ENCODE data around the gene BNC2. TPM values are rescaled to one million over a fixed set of nuclear protein-coding genes. Genes with fewer than 3 reads are reported as not detected.

Gene BNC2
- total and polyA plus RNA-seq, 2 experiments from 2014 or later, result 19.3 to 20.7 TPM

- Histone ChIP-seq H3K9me3 (ENCODE audit: low read depth) (no peaks in the 10 kb centered on the region), H3K79me2 (peaks cover 20% of the 10 kb centered on the region), H3K4me2 (peak overlapping the region; percentile 83), H3K9me2 (replicated peaks; ENCODE audit: insufficient read depth) (no peaks in the 10 kb centered on the region), H4K20me1 (ENCODE audit: insufficient read depth, poor library complexity, severe bottlenecking) (no peaks in the 10 kb centered on the region), H2AFZ (no peak overlapping the region), H3K27ac (no peak overlapping the region), H3K4me1 (ENCODE audit: insufficient read depth) (peaks cover 10% of the 10 kb centered on the region), H3K36me3 (replicated peaks; ENCODE audit: insufficient read depth, low read depth) (no peaks in the 10 kb centered on the region), H3K27me3 (peaks cover 23% of the 10 kb centered on the region), H3K4me3 (no peak overlapping the region)
- DNase-seq (ENCODE audit: low spot score), result no peak
- 81% methylated on average over 3 of the region's 3 CpGs for WGBS (ENCODE audit: low lambda C conversion rate, missing lambda C conversion rate)
- TF ChIP-seq EZH2phosphoT487 (IDR thresholded peaks at IDR 0.05; ENCODE audit: low read depth, severe bottlenecking, unreplicated experiment) (no peak), EZH2 (IDR thresholded peaks at IDR 0.05; ENCODE audit: borderline replicate concordance) (no peak), CTCF (IDR thresholded peaks at IDR 0.05; ENCODE audit: poor library complexity) (no peak)
These were observed 145.4 kb downstream of the BNC2 start for GRCh38 chr9:16725066-16725465.

GRCh38 chr9:16721972-16722371, 148.5 kb downstream of the BNC2 start:
- Histone ChIP-seq H3K36me3 (replicated peaks; ENCODE audit: insufficient read depth, low read depth) (no peaks in the 10 kb centered on the region), H3K9me2 (replicated peaks; ENCODE audit: insufficient read depth) (no peaks in the 10 kb centered on the region), H3K79me2 (peaks cover 15% of the 10 kb centered on the region), H3K4me3 (no peak overlapping the region), H3K27me3 (peaks cover 8% of the 10 kb centered on the region), H4K20me1 (ENCODE audit: insufficient read depth, poor library complexity, severe bottlenecking) (no peaks in the 10 kb centered on the region), H3K4me1 (ENCODE audit: insufficient read depth) (peaks cover 10% of the 10 kb centered on the region), H3K9me3 (ENCODE audit: low read depth) (no peaks in the 10 kb centered on the region), H3K27ac (peak overlapping the region; percentile 31), H3K4me2 (peak overlapping the region; percentile 6), H2AFZ (no peak overlapping the region)
- DNase-seq (ENCODE audit: low spot score), result peak; percentile 10
- WGBS (ENCODE audit: low lambda C conversion rate, missing lambda C conversion rate), result 57% methylated on average over 6 of the region's 6 CpGs
- TF ChIP-seq CTCF (IDR thresholded peaks at IDR 0.05; ENCODE audit: poor library complexity) (no peak), EZH2 (IDR thresholded peaks at IDR 0.05; ENCODE audit: borderline replicate concordance) (no peak), EZH2phosphoT487 (IDR thresholded peaks at IDR 0.05; ENCODE audit: low read depth, severe bottlenecking, unreplicated experiment) (no peak)

GRCh38 chr9:16720386-16720785, 150.1 kb downstream of the BNC2 start:
- Histone ChIP-seq H2AFZ (no peak overlapping the region), H3K27me3 (peaks cover 2% of the 10 kb centered on the region), H3K9me3 (ENCODE audit: low read depth) (no peaks in the 10 kb centered on the region), H3K79me2 (peaks cover 9% of the 10 kb centered on the region), H4K20me1 (ENCODE audit: insufficient read depth, poor library complexity, severe bottlenecking) (no peaks in the 10 kb centered on the region), H3K36me3 (replicated peaks; ENCODE audit: insufficient read depth, low read depth) (no peaks in the 10 kb centered on the region), H3K4me3 (no peak overlapping the region), H3K4me1 (ENCODE audit: insufficient read depth) (peaks cover under 1% of the 10 kb centered on the region), H3K4me2 (no peak overlapping the region), H3K27ac (no peak overlapping the region), H3K9me2 (replicated peaks; ENCODE audit: insufficient read depth) (no peaks in the 10 kb centered on the region)
- 89% methylated on average over 3 of the region's 3 CpGs for WGBS (ENCODE audit: low lambda C conversion rate, missing lambda C conversion rate)
- DNase-seq (ENCODE audit: low spot score), result no peak
- no peak for TF ChIP-seq EZH2 (IDR thresholded peaks at IDR 0.05; ENCODE audit: borderline replicate concordance)

GRCh38 chr9:16719921-16720320, 150.5 kb downstream of the BNC2 start:
- Histone ChIP-seq H2AFZ (no peak overlapping the region), H3K27ac (no peak overlapping the region), H3K4me3 (no peak overlapping the region), H3K9me3 (ENCODE audit: low read depth) (no peaks in the 10 kb centered on the region), H3K4me1 (ENCODE audit: insufficient read depth) (no peaks in the 10 kb centered on the region), H3K36me3 (replicated peaks; ENCODE audit: insufficient read depth, low read depth) (no peaks in the 10 kb centered on the region), H3K9me2 (replicated peaks; ENCODE audit: insufficient read depth) (no peaks in the 10 kb centered on the region), H3K27me3 (no peaks in the 10 kb centered on the region), H3K79me2 (peaks cover 6% of the 10 kb centered on the region), H3K4me2 (no peak overlapping the region), H4K20me1 (ENCODE audit: insufficient read depth, poor library complexity, severe bottlenecking) (no peaks in the 10 kb centered on the region)
- 45% methylated on average over 4 of the region's 4 CpGs for WGBS (ENCODE audit: low lambda C conversion rate, missing lambda C conversion rate)
- no peak for TF ChIP-seq EZH2phosphoT487 (IDR thresholded peaks at IDR 0.05; ENCODE audit: low read depth, severe bottlenecking, unreplicated experiment)
- no peak for TF ChIP-seq CTCF (IDR thresholded peaks at IDR 0.05; ENCODE audit: poor library complexity)
- TF ChIP-seq EZH2 (IDR thresholded peaks at IDR 0.05; ENCODE audit: borderline replicate concordance), result no peak
- no peak for DNase-seq (ENCODE audit: low spot score)
